ENCODE results near the gene GALR2. TPM values are rescaled to one million over a fixed set of nuclear protein-coding genes. Genes with fewer than 3 reads are reported as not detected.

Gene GALR2
- total RNA-seq, 1 experiment from 2014 or later, result not detected

- no peak overlapping the region for H2AFZ ChIP-seq (ENCODE audit: low read length)
- H4K20me1 ChIP-seq (ENCODE audit: insufficient read depth, low read depth, low read length), result no peaks in the 10 kb centered on the region
- no peaks in the 10 kb centered on the region for H3K27me3 ChIP-seq (ENCODE audit: low read length)
- no peak overlapping the region for H3K4me3 ChIP-seq (ENCODE audit: low read length)
- no peaks in the 10 kb centered on the region for H3K79me2 ChIP-seq (ENCODE audit: low read length)
- H3K27ac ChIP-seq (ENCODE audit: low read length), result no peak overlapping the region
- H3K9me3 ChIP-seq (ENCODE audit: low read length), result no peaks in the 10 kb centered on the region
- H3K9me2 ChIP-seq (replicated peaks; ENCODE audit: insufficient read depth, low read length), result no peaks in the 10 kb centered on the region
- DNase-seq, result no peak
- H3K36me3 ChIP-seq (ENCODE audit: insufficient read depth, low read length), result peaks cover 9% of the 10 kb centered on the region; the same call in 1 of the 2 replicates
- H3K4me1 ChIP-seq (ENCODE audit: low read length), result peaks cover 10% of the 10 kb centered on the region
- no peak overlapping the region for H3K9ac ChIP-seq (ENCODE audit: low read length)
- H3K4me2 ChIP-seq (ENCODE audit: low read depth, low read length, poor library complexity, severe bottlenecking), result peak overlapping the region; percentile 15
Observed at GRCh38 chr17:76048025-76048605, 26.5 kb upstream of the GALR2 start.

- no peaks in the 10 kb centered on the region for H4K20me1 ChIP-seq (ENCODE audit: insufficient read depth, low read depth, low read length)
- no peaks in the 10 kb centered on the region for H3K9me3 ChIP-seq (ENCODE audit: low read length)
- no peak overlapping the region for H2AFZ ChIP-seq (ENCODE audit: low read length)
- no peak overlapping the region for H3K4me2 ChIP-seq (ENCODE audit: low read depth, low read length, poor library complexity, severe bottlenecking)
- no peak overlapping the region for H3K9ac ChIP-seq (ENCODE audit: low read length)
- DNase-seq, result no peak
- H3K27ac ChIP-seq (ENCODE audit: low read length), result no peak overlapping the region
- H3K36me3 ChIP-seq (ENCODE audit: insufficient read depth, low read length), result peaks cover 9% of the 10 kb centered on the region; the same call in 1 of the 2 replicates
- H3K4me1 ChIP-seq (ENCODE audit: low read length), result peaks cover 10% of the 10 kb centered on the region
- no peaks in the 10 kb centered on the region for H3K27me3 ChIP-seq (ENCODE audit: low read length)
- H3K9me2 ChIP-seq (replicated peaks; ENCODE audit: insufficient read depth, low read length), result no peaks in the 10 kb centered on the region
- H3K79me2 ChIP-seq (ENCODE audit: low read length), result no peaks in the 10 kb centered on the region
- H3K4me3 ChIP-seq (ENCODE audit: low read length), result no peak overlapping the region
Observed at GRCh38 chr17:76048711-76049110, 25.9 kb upstream of the GALR2 start.

DNA sequence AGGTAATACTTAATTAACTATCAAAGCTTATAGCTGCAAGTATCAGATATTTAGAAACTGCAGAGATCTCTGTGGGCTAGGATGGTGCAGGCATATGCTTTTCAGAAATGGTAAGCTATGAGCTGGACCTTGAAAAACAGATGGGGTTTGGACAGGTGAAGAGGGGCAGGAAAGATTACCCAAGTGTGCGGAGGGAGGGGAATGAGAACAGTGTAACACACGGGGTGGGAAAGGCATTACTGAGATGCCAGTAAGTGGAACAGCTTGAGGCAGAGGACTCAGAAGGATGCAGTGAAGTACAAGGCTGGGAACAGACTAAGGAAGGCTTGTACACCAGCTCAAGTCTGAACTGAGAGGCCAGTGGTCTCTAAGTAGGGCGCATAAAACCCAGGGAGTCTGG is 25.3 kb upstream of the GALR2 start:
- Histone ChIP-seq H3K4me2 (ENCODE audit: low read depth, low read length, poor library complexity, severe bottlenecking) (no peak overlapping the region), H3K36me3 (ENCODE audit: insufficient read depth, low read length) (peaks cover 9% of the 10 kb centered on the region; the same call in 1 of the 2 replicates), H3K9me3 (ENCODE audit: low read length) (no peaks in the 10 kb centered on the region), H3K9ac (ENCODE audit: low read length) (no peak overlapping the region), H3K27ac (ENCODE audit: low read length) (no peak overlapping the region), H4K20me1 (ENCODE audit: insufficient read depth, low read depth, low read length) (no peaks in the 10 kb centered on the region), H3K27me3 (ENCODE audit: low read length) (no peaks in the 10 kb centered on the region), H2AFZ (ENCODE audit: low read length) (no peak overlapping the region), H3K9me2 (replicated peaks; ENCODE audit: insufficient read depth, low read length) (no peaks in the 10 kb centered on the region), H3K79me2 (ENCODE audit: low read length) (no peaks in the 10 kb centered on the region), H3K4me1 (ENCODE audit: low read length) (peaks cover 10% of the 10 kb centered on the region), H3K4me3 (ENCODE audit: low read length) (no peak overlapping the region)
- DNase-seq, result no peak

GRCh38 chr17:76049836-76050537 is 24.6 kb upstream of the GALR2 start:
- no peaks in the 10 kb centered on the region for H4K20me1 ChIP-seq (ENCODE audit: insufficient read depth, low read depth, low read length)
- no peak overlapping the region for H3K27ac ChIP-seq (ENCODE audit: low read length)
- peaks cover 9% of the 10 kb centered on the region; the same call in 1 of the 2 replicates for H3K36me3 ChIP-seq (ENCODE audit: insufficient read depth, low read length)
- H3K9ac ChIP-seq (ENCODE audit: low read length), result no peak overlapping the region
- H2AFZ ChIP-seq (ENCODE audit: low read length), result no peak overlapping the region
- no peaks in the 10 kb centered on the region for H3K79me2 ChIP-seq (ENCODE audit: low read length)
- H3K4me3 ChIP-seq (ENCODE audit: low read length), result no peak overlapping the region
- no peaks in the 10 kb centered on the region for H3K9me3 ChIP-seq (ENCODE audit: low read length)
- H3K9me2 ChIP-seq (replicated peaks; ENCODE audit: insufficient read depth, low read length), result no peaks in the 10 kb centered on the region
- no peak overlapping the region for H3K4me2 ChIP-seq (ENCODE audit: low read depth, low read length, poor library complexity, severe bottlenecking)
- no peaks in the 10 kb centered on the region for H3K27me3 ChIP-seq (ENCODE audit: low read length)
- peaks cover 10% of the 10 kb centered on the region for H3K4me1 ChIP-seq (ENCODE audit: low read length)
- no peak for DNase-seq

DNA sequence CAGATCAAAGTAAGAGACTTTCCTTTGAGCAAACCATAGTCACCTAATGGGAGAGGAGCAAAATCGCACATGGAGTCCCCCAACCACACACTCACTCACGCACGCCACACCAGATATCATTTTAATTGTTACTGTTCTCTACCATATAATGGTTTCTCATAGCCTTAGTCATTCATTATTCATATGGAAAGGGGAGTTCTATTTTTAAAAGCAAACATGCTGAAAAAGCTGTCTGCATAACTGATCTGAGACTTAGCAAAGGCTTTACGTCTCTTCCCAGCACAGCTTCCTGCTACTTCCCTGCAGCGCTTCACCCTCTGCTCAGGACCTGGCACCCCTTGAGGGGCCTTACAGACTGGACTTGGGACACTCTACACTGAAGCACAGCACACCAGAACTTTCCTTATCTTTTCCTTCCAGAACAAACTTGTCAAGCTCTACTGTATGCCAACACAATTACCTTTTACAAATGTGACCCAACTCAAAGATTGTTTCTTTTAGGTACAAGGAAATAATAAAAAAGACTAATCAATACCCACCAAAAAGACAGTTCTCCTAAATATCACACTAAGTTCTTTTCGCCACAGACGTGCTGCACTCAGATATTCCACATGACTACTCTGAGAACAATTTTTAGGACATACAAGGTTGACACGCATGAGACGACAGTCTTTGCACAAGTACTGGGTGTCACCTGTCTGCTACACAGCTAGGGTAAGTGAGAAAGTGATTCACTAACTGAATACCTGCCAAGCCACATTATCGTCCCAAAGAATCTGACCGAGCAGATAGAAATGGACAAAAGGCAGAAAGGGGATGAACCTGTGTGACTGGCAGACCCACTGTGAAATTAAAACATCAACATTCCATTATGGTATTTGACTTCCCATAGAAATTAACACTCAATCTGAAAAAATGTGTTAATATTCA is 23.8 kb upstream of the GALR2 start:
- no peak overlapping the region for H3K9ac ChIP-seq (ENCODE audit: low read length)
- H3K4me1 ChIP-seq (ENCODE audit: low read length), result peaks cover 10% of the 10 kb centered on the region
- H3K4me3 ChIP-seq (ENCODE audit: low read length), result no peak overlapping the region
- no peaks in the 10 kb centered on the region for H3K27me3 ChIP-seq (ENCODE audit: low read length)
- DNase-seq, result no peak
- H3K79me2 ChIP-seq (ENCODE audit: low read length), result no peaks in the 10 kb centered on the region
- peaks cover 9% of the 10 kb centered on the region; the same call in 1 of the 2 replicates for H3K36me3 ChIP-seq (ENCODE audit: insufficient read depth, low read length)
- H4K20me1 ChIP-seq (ENCODE audit: insufficient read depth, low read depth, low read length), result no peaks in the 10 kb centered on the region
- H3K27ac ChIP-seq (ENCODE audit: low read length), result no peak overlapping the region
- no peaks in the 10 kb centered on the region for H3K9me2 ChIP-seq (replicated peaks; ENCODE audit: insufficient read depth, low read length)
- no peak overlapping the region for H3K4me2 ChIP-seq (ENCODE audit: low read depth, low read length, poor library complexity, severe bottlenecking)
- H3K9me3 ChIP-seq (ENCODE audit: low read length), result no peaks in the 10 kb centered on the region
- no peak overlapping the region for H2AFZ ChIP-seq (ENCODE audit: low read length)

DNA sequence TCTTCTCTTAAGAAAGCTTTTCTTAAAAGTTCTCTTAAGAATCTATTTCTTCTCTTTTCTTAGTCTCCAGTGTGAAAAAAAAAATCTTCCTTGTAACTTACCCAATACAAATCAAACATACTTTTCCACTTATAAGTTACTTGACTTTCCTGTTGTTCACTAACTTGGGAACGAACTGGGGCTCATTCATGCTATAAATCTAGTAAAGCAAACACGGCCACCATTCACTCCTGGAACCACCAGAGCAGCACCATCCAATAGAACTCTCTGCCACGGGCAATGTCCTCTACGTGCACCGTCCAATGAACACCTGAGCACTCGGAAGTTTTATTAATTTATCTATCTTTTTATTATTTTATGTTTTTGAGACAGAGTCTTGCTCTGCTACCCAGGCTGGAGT is 23.0 kb upstream of the GALR2 start:
- no peak overlapping the region for H3K9ac ChIP-seq (ENCODE audit: low read length)

GRCh38 chr17:76053246-76054111 is 21.1 kb upstream of the GALR2 start:
- no peak for DNase-seq
- H3K79me2 ChIP-seq (ENCODE audit: low read length), result no peaks in the 10 kb centered on the region
- H2AFZ ChIP-seq (ENCODE audit: low read length), result no peak overlapping the region
- no peak overlapping the region for H3K4me2 ChIP-seq (ENCODE audit: low read depth, low read length, poor library complexity, severe bottlenecking)
- peaks cover 13% of the 10 kb centered on the region; the same call in 1 of the 2 replicates for H3K36me3 ChIP-seq (ENCODE audit: insufficient read depth, low read length)
- H3K4me1 ChIP-seq (ENCODE audit: low read length), result peaks cover 2% of the 10 kb centered on the region
- H3K9me3 ChIP-seq (ENCODE audit: low read length), result no peaks in the 10 kb centered on the region
- no peak overlapping the region for H3K4me3 ChIP-seq (ENCODE audit: low read length)
- H3K27ac ChIP-seq (ENCODE audit: low read length), result no peak overlapping the region
- no peak overlapping the region for H3K9ac ChIP-seq (ENCODE audit: low read length)
- H3K27me3 ChIP-seq (ENCODE audit: low read length), result no peaks in the 10 kb centered on the region
- no peaks in the 10 kb centered on the region for H3K9me2 ChIP-seq (replicated peaks; ENCODE audit: insufficient read depth, low read length)
- H4K20me1 ChIP-seq (ENCODE audit: insufficient read depth, low read depth, low read length), result no peaks in the 10 kb centered on the region

More for the DNA sequence above, 23.0 kb upstream of the GALR2 start:
- Histone ChIP-seq H3K4me2 (ENCODE audit: low read depth, low read length, poor library complexity, severe bottlenecking) (no peak overlapping the region), H4K20me1 (ENCODE audit: insufficient read depth, low read depth, low read length) (no peaks in the 10 kb centered on the region), H3K79me2 (ENCODE audit: low read length) (no peaks in the 10 kb centered on the region), H2AFZ (ENCODE audit: low read length) (no peak overlapping the region), H3K4me1 (ENCODE audit: low read length) (peaks cover 10% of the 10 kb centered on the region), H3K9me2 (replicated peaks; ENCODE audit: insufficient read depth, low read length) (no peaks in the 10 kb centered on the region), H3K27me3 (ENCODE audit: low read length) (no peaks in the 10 kb centered on the region), H3K27ac (ENCODE audit: low read length) (no peak overlapping the region), H3K36me3 (ENCODE audit: insufficient read depth, low read length) (peaks cover 11% of the 10 kb centered on the region; the same call in 1 of the 2 replicates), H3K9me3 (ENCODE audit: low read length) (no peaks in the 10 kb centered on the region), H3K4me3 (ENCODE audit: low read length) (no peak overlapping the region)
- no peak for DNase-seq

Measured in Karpas-422 (cell line).